HFF-Myc (cell line): Measurements from ENCODE around the gene MXD1.

ENCODE experiments used
- DNase-seq: peaks from one replicate; pipeline ENCODE4 v3.0.0-alpha.2; 2011; ENCODE audit warnings: low read depth; ENCODE audit errors: extremely low read depth
- H3K4me3 ChIP-seq: replicated peaks from 2 replicates; pipeline ENCODE4 v1.5.1; 2011; ENCODE audit warnings: low read depth, mild to moderate bottlenecking, control low read depth, low read length
- TF ChIP-seq, protein P1 (sequence below): IDR thresholded peaks from 2 replicates; pipeline ENCODE4 v1.5.1; 2012; ENCODE audit warnings: mild to moderate bottlenecking, low read depth, low read length, control low read depth; ENCODE audit errors: missing control alignments

Gene MXD1

DNA sequence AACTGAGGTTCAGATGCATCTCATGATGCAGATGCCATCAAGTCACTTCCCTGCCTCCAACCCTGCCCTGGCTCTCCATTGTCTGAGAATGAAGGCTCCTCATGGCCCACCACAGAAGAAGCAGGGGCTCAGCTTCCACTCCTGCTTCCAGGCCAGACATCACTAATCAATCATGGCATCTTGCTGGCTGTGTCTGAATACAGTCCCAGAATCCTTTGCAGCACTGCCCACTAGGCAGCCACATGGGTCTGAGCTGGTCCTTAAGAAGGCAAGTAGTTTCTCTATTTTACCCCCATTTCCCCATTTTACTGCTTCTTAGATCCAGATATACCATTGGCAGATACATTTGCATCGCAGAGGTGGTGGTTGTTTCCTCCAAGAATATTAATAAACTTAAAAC is 39.2 kb downstream of the MXD1 start:
- TF ChIP-seq, protein P1, sequence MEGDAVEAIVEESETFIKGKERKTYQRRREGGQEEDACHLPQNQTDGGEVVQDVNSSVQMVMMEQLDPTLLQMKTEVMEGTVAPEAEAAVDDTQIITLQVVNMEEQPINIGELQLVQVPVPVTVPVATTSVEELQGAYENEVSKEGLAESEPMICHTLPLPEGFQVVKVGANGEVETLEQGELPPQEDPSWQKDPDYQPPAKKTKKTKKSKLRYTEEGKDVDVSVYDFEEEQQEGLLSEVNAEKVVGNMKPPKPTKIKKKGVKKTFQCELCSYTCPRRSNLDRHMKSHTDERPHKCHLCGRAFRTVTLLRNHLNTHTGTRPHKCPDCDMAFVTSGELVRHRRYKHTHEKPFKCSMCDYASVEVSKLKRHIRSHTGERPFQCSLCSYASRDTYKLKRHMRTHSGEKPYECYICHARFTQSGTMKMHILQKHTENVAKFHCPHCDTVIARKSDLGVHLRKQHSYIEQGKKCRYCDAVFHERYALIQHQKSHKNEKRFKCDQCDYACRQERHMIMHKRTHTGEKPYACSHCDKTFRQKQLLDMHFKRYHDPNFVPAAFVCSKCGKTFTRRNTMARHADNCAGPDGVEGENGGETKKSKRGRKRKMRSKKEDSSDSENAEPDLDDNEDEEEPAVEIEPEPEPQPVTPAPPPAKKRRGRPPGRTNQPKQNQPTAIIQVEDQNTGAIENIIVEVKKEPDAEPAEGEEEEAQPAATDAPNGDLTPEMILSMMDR = no peak
- DNase-seq = no peak
- no peak overlapping the region for H3K4me3 ChIP-seq

DNA sequence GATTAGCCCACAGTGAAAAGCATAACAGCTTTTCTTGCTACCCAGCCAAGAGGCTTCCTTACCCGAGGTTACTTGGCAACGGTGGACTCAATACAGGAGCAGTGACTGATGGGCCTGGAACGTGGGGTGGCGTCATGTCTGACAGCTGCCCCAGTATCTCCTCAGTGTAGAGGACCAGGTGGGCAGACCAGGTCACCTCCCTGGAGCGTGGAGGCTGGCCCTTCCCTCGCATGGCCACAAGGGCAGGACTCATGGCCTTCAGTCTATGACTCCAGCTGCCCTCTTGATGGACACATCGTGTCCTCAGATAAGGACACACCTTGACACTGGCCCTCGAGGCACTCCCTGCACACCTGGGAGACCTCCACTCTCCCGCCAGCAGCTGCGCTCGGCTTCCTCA is 40.1 kb downstream of the MXD1 start:
- TF ChIP-seq, protein P1 = no peak
- no peak overlapping the region for H3K4me3 ChIP-seq
- DNase-seq = no peak

DNA sequence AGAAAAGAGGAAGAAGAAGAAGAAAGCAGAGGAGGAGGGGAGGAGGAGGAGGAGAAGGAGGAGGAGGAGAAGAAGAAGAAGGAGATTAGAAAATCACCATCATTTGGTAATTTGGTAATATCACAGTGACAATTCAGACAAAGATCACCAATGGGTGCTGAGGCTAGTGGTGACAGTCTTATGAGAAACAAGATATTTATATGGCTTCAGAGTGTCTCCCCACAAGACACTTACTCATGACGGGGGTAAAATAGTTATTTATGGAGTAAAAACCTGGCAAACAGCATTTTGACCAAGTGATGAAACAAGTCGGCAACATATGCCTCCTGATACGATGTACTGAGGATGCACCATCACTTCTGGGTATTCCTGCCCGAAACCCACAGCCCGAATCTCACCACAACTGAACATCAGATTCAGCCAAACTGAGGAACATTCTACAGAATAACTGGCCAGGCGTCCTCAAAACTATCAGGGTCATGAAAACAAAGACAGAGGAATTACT is 41.6 kb downstream of the MXD1 start:
- TF ChIP-seq, protein P1 = no peak
- no peak for DNase-seq

DNA sequence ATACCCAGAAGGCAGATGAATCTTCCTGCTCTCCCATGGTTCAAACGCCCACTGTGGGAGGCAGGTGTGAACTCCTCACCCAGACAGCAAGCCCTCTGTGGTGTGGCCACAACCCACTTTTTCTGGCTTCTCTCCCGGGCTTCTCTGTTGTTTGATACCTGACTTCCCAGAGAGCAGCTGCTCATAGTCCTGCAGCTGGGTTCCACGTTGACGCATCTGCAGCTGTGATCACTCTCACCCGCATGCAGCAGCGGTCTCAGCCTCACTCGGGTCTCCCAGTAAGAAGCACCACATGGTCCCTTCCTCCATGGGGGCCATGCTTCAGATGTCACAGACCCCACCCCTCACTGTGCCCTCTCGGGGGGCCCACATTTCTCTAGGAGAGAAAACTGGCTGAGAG is 43.1 kb downstream of the MXD1 start:
- TF ChIP-seq, protein P1 = no peak
- no peak overlapping the region for H3K4me3 ChIP-seq
- no peak for DNase-seq

More for the DNA sequence above, 41.6 kb downstream of the MXD1 start:
- H3K4me3 ChIP-seq = no peak overlapping the region

DNA sequence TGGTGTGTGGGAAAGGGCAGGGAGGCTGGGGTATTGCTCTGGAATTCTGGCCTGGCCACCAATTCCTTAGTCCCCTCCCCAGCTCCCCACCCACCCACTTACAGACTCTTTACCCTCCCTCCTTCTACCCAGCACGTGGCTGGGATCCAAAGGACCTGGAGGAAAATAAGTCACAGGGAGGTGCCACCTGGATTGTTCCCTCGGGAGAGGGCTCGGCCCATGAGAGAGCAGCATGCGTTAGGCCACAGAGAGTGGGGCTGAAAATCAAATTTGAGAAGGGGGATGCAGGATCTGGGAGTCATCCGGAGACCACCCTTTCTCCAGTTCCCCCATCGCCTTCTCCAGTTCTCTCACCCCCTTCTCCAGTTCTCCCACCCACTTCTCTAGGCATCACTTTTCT is 43.6 kb downstream of the MXD1 start:
- TF ChIP-seq, protein P1 = no peak
- no peak overlapping the region for H3K4me3 ChIP-seq
- DNase-seq = no peak

DNA sequence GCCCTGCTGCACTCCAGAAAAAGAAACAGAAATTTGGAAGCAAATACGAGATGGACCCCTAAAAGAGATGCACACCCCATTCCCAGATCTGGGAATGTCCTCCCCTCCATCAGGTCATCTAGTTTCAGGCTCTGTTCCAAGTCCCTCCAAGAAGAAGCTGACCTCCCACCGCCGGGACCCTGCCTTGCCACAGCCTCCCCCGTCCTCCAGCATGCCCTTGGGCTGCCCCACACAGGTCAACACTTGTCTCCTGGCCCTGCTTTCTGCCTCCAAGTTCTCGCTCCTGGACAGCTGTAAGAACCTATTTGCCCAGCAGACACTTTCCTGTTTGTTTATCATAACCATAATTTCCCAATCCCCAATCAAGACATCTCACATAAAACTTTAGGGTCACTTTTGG is 44.5 kb downstream of the MXD1 start:
- DNase-seq = no peak
- no peak overlapping the region for H3K4me3 ChIP-seq
- TF ChIP-seq, protein P1 = no peak

DNA sequence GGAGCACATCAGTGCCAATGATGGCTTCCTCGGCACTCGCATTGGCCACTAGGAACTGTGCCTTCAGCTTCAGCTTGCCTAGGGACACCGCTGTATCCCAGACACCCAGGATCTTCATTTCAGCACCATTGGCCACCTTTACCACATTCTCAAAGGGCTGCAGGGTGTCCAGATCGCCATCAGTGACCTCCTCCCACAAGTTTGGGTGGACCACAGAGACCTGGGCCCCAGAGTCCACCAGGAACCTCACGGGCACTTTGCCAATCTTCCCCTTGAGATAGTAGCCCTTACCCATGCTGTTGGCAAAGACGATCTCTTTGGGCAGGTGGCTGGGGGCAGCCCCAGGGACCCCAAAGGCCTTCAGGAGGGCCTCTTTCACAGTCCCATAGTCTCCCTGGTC is 45.9 kb downstream of the MXD1 start:
- TF ChIP-seq, protein P1 = no peak
- H3K4me3 ChIP-seq = no peak overlapping the region
- DNase-seq = no peak
